NB4 (cell line): ENCODE results near the gene GALNT9.

Experiments
- CTCF ChIP-seq: IDR thresholded peaks from one replicate; pipeline ENCODE4 v1.5.1; 2012; ENCODE audit warnings: low read depth, low read length
- POLR2A ChIP-seq: IDR thresholded peaks from 2 replicates; pipeline ENCODE4 v1.6.1; 2011; ENCODE audit warnings: mild to moderate bottlenecking; ENCODE audit not compliant: insufficient read length; ENCODE audit errors: extremely low read depth
- TF ChIP-seq, protein P1 (sequence below): IDR thresholded peaks from 2 replicates; pipeline ENCODE4 v1.6.1; 2011; ENCODE audit warnings: low read depth, low read length

DNA sequence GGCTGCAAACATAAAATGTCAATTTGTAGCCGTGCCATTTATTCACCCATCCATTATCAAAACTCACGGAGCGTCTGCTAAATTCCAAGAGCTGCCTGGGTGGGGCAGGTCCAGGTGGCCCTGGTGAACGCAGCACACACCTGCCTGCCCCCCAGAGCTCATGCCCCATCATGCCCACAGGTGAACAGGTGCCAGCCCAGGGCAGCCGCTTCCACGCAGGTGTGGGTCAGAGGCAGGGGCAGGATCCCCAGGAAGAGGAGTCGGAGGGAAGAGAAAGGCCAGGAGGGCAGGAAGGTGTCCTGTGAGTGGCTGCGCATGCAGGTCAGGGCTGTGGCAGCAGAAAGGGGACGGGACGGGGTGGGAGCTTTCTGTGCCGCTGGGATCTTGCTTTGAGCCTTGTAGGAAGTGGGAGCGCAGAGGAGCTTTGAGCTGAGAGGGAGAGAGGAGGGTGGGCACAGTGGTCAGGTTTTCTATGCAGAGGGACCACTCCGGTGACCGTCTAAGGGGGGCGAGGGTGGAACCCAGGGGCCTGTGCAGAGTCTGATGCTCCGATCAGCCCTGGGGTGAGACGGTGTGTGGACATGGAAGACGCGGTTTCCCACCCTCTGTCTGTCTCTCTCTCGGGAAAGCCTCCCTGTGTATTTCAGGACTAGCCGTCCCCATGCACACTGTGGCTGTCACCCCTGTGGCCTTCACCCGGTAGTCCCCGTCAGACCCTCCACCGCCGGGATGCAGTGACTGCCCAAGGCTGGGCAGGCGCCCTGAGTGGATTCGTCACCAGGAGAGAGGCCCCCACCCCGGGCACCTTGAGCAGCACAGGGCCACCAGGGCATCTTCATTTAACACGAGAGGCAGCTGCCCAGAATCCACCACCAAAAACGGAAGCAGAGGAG lies 26.7 kb downstream of the GALNT9 start:
- TF ChIP-seq, protein P1, sequence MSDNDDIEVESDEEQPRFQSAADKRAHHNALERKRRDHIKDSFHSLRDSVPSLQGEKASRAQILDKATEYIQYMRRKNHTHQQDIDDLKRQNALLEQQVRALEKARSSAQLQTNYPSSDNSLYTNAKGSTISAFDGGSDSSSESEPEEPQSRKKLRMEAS, result no peak
- TF ChIP-seq CTCF (no peak), POLR2A (no peak)
